ENCODE data around the gene NT5DC3. TPM values are rescaled to one million over a fixed set of nuclear protein-coding genes. Genes with fewer than 3 reads are reported as not detected.
"Not testable (repeated sequence)": the region's sequence is repeated elsewhere in the genome, so short reads cannot be mapped to it uniquely, and the experiment has no call there.

NT5DC3 gene
- total RNA-seq, 1 donor from 2014 or later, result 12.0 TPM

DNA sequence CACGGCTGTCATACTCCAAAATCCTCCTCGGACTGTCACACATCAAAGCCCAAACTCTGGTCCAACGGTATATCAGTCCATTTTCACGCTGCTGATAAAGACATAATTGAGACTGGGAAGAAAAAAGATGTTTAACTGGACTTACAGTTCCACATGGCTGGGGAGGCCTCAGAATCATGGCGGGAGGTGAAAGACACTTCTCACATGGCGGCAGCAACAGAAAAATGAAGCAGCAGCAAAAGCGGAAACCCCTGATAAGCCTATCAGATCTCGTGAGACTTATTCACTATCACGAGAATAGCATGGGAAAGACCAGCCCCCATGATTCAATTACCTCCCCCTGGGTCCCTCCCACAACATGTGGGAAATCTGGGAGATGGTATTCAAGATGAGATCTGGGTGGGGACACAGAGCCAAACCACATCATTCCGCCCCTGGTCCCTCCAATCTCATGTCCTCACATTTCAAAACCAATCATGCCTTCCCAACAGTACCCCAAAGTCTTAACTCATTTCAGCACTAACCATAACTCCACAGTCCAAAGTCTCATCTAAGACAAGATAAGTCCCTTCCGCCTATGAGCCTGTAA lies 5.2 kb downstream of the NT5DC3 start:
- H3K27ac Mint-ChIP-seq; H3K36me3 Mint-ChIP-seq (ENCODE audit: low read depth); DNase-seq (ENCODE audit: low spot score); H3K9me3 Mint-ChIP-seq; H3K27me3 Mint-ChIP-seq (ENCODE audit: low read depth); intact Hi-C loops (cut with micrococcal nuclease); H3K4me3 Mint-ChIP-seq (ENCODE audit: low read depth): not testable (repeated sequence)
- peaks cover 12% of the 10 kb centered on the region for H3K4me1 Mint-ChIP-seq (ENCODE audit: low read depth)

GRCh38 chr12:103834942-103835341 lies 6.1 kb downstream of the NT5DC3 start:
- no peak for DNase-seq (ENCODE audit: low spot score)
- Mint-ChIP-seq H3K27me3 (ENCODE audit: low read depth) (peaks cover 4% of the 10 kb centered on the region), H3K27ac (no peak overlapping the region), H3K4me1 (ENCODE audit: low read depth) (peaks cover 9% of the 10 kb centered on the region), H3K9me3 (peaks cover 14% of the 10 kb centered on the region), H3K36me3 (ENCODE audit: low read depth) (peaks cover 9% of the 10 kb centered on the region), H3K4me3 (ENCODE audit: low read depth) (no peak overlapping the region)
- intact Hi-C loops (cut with micrococcal nuclease), result no loop called here

GRCh38 chr12:103833891-103834290 lies 7.1 kb downstream of the NT5DC3 start:
- Mint-ChIP-seq H3K4me1 (ENCODE audit: low read depth) (peaks cover 2% of the 10 kb centered on the region), H3K4me3 (ENCODE audit: low read depth) (no peak overlapping the region), H3K27me3 (ENCODE audit: low read depth) (no peaks in the 10 kb centered on the region), H3K36me3 (ENCODE audit: low read depth) (peaks cover 9% of the 10 kb centered on the region), H3K9me3 (peaks cover 16% of the 10 kb centered on the region), H3K27ac (no peak overlapping the region)
- intact Hi-C loops (cut with micrococcal nuclease), result no loop called here
- DNase-seq (ENCODE audit: low spot score), result no peak

DNA sequence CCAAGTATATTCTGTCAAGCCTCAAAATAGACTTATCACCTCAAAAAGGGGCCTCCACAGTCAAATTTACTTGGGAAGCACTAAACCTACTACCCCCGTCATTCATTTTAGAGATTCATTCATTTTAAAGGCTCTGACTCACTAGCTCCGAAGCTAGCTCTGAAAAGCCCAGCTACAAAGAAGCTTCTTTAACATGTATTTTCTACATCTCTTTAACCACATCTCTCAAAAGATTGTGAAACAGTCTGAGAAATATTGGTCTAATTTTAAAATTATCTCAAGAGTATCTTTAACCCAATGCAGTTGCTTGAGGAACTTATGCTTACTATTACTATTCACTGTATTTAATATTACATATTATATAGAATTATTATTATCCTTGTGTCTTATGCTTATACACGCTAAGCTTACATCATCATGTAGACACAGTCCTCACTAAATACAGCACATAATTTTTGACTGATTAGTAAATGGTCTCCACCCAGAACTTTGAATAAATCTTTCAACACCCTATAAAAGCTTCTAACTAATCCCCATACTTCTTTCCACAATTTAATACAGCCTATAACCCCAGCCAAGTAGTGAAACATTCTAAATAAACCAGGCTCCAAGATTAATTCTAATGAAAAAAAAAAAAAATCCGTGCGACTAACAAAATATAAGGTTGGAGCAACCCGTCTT lies 7.8 kb downstream of the NT5DC3 start:
- peaks cover 2% of the 10 kb centered on the region for H3K4me1 Mint-ChIP-seq (ENCODE audit: low read depth)
- H3K9me3 Mint-ChIP-seq, result peaks cover 16% of the 10 kb centered on the region
- intact Hi-C loops (cut with micrococcal nuclease), result no loop called here
- no peaks in the 10 kb centered on the region for H3K27me3 Mint-ChIP-seq (ENCODE audit: low read depth)
- no peak overlapping the region for H3K27ac Mint-ChIP-seq
- H3K36me3 Mint-ChIP-seq (ENCODE audit: low read depth), result peaks cover 9% of the 10 kb centered on the region
- H3K4me3 Mint-ChIP-seq (ENCODE audit: low read depth), result no peak overlapping the region
- DNase-seq (ENCODE audit: low spot score), result no peak

DNA sequence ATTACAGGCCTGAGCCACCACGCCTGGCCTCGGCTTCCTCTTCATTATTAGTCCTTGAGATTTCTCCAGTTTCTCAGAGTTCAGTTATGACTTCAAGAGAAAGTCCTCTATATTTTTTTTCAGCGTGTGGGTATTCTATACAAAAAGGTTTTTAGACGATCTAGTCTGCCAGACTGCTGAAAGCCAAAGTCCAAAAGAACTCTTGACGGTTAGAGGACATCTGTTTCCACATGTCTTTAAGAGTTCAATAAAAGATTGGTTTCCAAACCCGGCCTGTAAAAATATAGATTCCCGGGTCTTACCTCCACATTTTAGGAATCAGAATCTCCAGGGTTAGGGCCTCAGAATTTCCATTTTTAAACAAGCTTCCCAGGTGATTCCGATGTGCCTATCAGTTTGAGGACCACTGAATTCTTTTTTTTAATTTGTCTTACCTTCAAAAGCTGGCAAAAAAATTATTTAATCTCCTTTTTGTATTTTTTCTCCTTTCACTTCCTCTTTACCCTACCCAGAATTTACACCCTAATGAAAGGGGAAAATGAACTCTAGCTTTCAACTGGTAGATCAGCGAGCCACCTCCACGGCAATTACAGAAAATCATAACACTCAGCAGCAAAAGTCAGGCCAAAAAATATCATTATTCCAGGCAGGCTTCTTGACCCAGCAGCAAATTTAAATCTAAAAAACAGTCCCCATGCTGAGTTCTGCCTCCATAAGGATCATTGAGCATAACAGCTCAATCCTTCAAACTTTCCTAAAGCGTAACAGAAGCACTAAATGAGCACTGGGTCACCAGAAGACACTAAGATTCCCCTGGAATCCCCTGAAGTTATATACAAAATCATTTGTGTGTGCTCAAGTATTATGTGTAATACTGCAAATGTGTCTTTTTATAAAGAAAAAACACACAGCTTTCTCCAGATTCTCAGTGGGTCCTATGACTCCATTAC lies 8.7 kb downstream of the NT5DC3 start:
- Mint-ChIP-seq H3K27me3 (ENCODE audit: low read depth) (no peaks in the 10 kb centered on the region), H3K27ac (no peak overlapping the region), H3K36me3 (ENCODE audit: low read depth) (peaks cover 3% of the 10 kb centered on the region), H3K4me1 (ENCODE audit: low read depth) (peaks cover 5% of the 10 kb centered on the region), H3K9me3 (peaks cover 16% of the 10 kb centered on the region), H3K4me3 (ENCODE audit: low read depth) (no peak overlapping the region)
- intact Hi-C loops (cut with micrococcal nuclease), result no loop called here
- no peak for DNase-seq (ENCODE audit: low spot score)

DNA sequence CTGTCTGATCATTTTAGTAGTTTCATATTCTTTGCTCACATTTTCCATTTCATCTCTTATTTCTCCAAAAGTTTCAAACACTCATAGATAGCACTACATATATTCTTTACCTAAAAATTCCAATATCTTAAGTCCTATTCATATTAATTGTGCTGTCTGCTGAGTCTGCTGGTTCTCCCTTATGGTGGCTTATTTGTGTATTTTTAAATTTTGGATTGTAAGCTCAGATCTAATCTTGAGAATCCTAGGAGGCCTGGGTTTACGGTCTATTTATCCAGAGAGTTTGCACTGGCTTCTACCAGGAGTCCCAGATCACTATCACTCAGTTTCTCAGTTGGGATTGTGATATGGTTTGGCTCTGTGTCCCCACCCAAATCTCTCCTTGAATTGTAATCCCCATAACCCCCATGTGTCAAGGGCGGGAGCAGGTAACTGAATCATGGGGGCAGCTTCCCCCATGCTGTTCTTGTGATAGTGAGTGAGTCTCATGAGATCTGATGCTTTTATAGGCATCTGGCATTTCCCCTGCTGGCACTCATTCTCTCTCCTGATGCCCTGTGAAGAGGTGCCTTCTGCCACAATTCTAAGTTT lies 10.2 kb downstream of the NT5DC3 start:
- no peaks in the 10 kb centered on the region for H3K27me3 Mint-ChIP-seq (ENCODE audit: low read depth)
- H3K4me1 Mint-ChIP-seq (ENCODE audit: low read depth), result peaks cover 5% of the 10 kb centered on the region
- no peak overlapping the region for H3K4me3 Mint-ChIP-seq (ENCODE audit: low read depth)
- DNase-seq (ENCODE audit: low spot score), result no peak
- peaks cover 3% of the 10 kb centered on the region for H3K36me3 Mint-ChIP-seq (ENCODE audit: low read depth)
- intact Hi-C loops (cut with micrococcal nuclease), result no loop called here
- no peak overlapping the region for H3K27ac Mint-ChIP-seq
- H3K9me3 Mint-ChIP-seq, result peaks cover 16% of the 10 kb centered on the region

DNA sequence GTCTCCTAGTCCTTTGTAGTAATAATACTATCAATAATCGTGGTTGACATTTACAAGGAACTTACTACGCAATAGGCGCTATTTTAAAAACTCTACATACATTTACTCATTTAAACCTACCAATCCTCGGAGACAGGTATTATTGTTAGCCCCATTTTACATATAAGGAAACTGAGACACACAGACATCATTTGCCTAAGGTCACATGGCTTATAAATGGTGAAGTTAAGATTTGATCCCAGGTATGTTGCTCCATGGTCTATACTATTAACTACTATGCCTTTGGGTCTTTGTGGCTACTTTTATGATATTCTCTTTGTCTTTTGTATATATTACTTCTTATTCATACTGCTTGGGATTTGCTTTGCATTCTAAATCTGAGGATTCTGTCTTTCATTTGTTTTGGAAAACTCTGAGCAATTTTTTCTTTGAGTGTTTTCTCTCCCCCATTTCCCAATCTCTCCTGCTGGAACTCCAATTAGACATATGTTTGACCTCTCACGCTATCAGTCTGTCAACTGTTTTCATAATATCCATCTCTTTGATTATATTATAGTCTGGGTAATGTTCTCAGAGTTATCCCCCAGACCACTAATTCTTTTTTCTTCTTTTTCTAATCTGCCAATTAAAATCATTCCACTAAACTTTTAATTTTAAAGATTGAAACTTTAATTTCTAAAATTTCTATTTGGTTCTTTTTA lies 10.9 kb downstream of the NT5DC3 start:
- Mint-ChIP-seq H3K27me3 (ENCODE audit: low read depth) (no peaks in the 10 kb centered on the region), H3K36me3 (ENCODE audit: low read depth) (peaks cover 3% of the 10 kb centered on the region), H3K4me3 (ENCODE audit: low read depth) (no peak overlapping the region), H3K9me3 (peaks cover 16% of the 10 kb centered on the region), H3K4me1 (ENCODE audit: low read depth) (peaks cover 5% of the 10 kb centered on the region), H3K27ac (no peak overlapping the region)
- intact Hi-C loops (cut with micrococcal nuclease), result no loop called here
- no peak for DNase-seq (ENCODE audit: low spot score)

DNA sequence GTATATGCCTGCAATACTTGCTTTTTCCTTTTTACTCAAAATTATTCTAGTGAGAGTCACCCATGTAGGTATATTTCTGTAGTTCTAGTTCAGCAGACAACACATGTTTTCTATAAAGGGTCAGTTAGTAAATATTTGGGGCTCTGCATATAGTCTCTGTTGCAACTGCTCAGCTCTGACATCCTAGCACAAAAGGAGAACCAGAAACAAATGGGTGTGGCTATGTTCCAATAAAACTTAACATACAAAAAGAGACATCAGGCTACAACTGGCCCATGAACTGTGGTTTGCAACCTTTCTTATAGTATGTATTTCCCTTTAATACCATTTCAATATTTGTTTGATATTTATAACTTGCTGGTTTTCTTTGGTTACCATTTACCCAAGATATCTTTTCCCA lies 11.9 kb downstream of the NT5DC3 start:
- Mint-ChIP-seq H3K27me3 (ENCODE audit: low read depth) (no peaks in the 10 kb centered on the region), H3K4me1 (ENCODE audit: low read depth) (peaks cover 5% of the 10 kb centered on the region), H3K9me3 (peaks cover 16% of the 10 kb centered on the region), H3K36me3 (ENCODE audit: low read depth) (peaks cover 3% of the 10 kb centered on the region), H3K27ac (no peak overlapping the region), H3K4me3 (ENCODE audit: low read depth) (no peak overlapping the region)
- no peak for DNase-seq (ENCODE audit: low spot score)
- intact Hi-C loops (cut with micrococcal nuclease), result no loop called here

DNA sequence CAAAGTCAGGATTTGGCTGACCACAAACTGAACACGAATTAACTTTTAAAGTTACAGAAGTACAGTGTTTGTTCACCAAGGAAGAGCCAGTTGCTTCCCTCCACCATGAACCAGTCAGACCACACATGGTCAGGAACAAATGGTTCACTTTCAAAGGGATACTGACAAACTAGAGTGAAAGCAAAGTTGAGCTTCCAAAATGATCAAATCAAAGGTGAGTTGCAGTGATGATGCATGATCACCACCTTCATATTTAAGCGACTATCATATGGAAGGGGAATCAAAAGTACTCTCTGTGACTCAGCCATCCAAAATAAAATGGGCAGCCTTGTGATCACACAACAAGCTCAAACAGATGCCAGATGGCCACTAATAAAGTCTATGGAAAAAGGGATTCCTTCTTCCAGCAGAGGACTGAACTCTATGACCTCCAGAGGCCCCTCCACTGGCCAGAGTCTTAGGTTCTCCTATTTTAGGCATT lies 13.1 kb downstream of the NT5DC3 start:
- no peak overlapping the region for H3K4me3 Mint-ChIP-seq (ENCODE audit: low read depth)
- H3K27me3 Mint-ChIP-seq (ENCODE audit: low read depth), result no peaks in the 10 kb centered on the region
- H3K27ac Mint-ChIP-seq, result no peak overlapping the region
- peaks cover 3% of the 10 kb centered on the region for H3K36me3 Mint-ChIP-seq (ENCODE audit: low read depth)
- DNase-seq (ENCODE audit: low spot score), result no peak
- peaks cover 16% of the 10 kb centered on the region for H3K9me3 Mint-ChIP-seq
- H3K4me1 Mint-ChIP-seq (ENCODE audit: low read depth), result peaks cover 5% of the 10 kb centered on the region
- intact Hi-C loops (cut with micrococcal nuclease), result no loop called here

DNA sequence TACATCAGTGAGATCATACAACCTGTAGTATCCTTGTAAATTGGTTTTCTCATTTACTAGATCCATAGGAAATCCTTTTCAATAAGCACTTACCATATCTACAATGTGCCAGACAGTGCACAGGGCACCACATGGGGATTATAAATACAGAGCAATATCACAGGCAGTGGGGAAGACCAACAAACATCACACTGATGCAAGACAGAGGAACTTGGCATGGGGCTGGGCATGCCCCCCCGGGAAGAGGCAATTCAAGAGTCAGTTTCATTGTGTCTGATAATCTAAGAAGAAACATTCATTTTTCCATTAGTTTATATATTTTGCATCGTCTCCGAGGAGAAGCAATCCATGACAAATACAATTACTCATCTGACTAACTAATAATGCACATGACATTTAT lies 16.2 kb downstream of the NT5DC3 start:
- H3K27ac Mint-ChIP-seq, result no peak overlapping the region
- no peak overlapping the region for H3K4me3 Mint-ChIP-seq (ENCODE audit: low read depth)
- H3K4me1 Mint-ChIP-seq (ENCODE audit: low read depth), result peaks cover 6% of the 10 kb centered on the region
- intact Hi-C loops (cut with micrococcal nuclease), result no loop called here
- no peaks in the 10 kb centered on the region for H3K36me3 Mint-ChIP-seq (ENCODE audit: low read depth)
- H3K9me3 Mint-ChIP-seq, result peaks cover 17% of the 10 kb centered on the region
- no peak for DNase-seq (ENCODE audit: low spot score)
- H3K27me3 Mint-ChIP-seq (ENCODE audit: low read depth), result no peaks in the 10 kb centered on the region

DNA sequence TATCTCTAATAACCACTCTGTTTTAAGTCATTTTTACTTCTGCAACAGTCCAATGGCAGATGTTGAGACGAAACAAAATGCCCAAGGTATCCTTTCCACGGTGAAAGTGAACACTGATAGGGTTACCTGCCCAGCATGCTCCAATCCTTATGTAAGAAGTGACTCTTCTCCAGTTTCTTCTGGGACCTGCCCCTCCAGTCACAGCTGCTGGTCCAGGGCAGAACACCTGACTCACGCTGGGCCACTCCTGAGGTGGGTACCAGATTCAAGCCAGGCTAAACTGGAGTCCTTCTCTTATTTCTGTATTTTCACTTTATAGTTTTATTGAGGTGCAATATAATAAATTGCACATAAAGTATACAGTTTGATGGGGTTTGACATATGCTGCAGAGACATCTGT lies 16.7 kb downstream of the NT5DC3 start:
- Mint-ChIP-seq H3K4me1 (ENCODE audit: low read depth) (peaks cover 8% of the 10 kb centered on the region), H3K9me3 (peaks cover 15% of the 10 kb centered on the region), H3K27ac (no peak overlapping the region), H3K36me3 (ENCODE audit: low read depth) (no peaks in the 10 kb centered on the region), H3K4me3 (ENCODE audit: low read depth) (no peak overlapping the region), H3K27me3 (ENCODE audit: low read depth) (no peaks in the 10 kb centered on the region)
- no peak for DNase-seq (ENCODE audit: low spot score)
- intact Hi-C loops (cut with micrococcal nuclease), result no loop called here

DNA sequence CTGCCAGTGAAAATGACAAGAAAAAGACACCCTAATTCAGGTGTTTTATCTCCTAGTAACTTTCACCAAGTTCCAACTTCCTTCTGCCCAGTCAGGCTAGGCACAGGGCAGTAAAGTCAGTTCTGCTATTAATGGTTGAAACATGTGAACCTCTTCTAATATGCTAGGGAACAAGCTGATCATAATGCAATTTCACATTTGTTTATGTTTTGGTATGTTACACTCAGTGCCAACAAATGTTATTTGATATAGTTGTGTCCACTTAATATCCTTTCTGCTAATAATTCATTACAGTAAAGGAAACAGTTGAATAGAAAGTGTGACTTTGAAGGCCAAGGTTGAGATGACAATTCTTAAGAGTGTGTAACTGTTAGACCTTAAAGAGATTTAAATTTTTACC lies 17.2 kb downstream of the NT5DC3 start:
- DNase-seq (ENCODE audit: low spot score), result no peak
- no peaks in the 10 kb centered on the region for H3K36me3 Mint-ChIP-seq (ENCODE audit: low read depth)
- H3K27ac Mint-ChIP-seq, result no peak overlapping the region
- H3K27me3 Mint-ChIP-seq (ENCODE audit: low read depth), result no peaks in the 10 kb centered on the region
- no peak overlapping the region for H3K4me3 Mint-ChIP-seq (ENCODE audit: low read depth)
- intact Hi-C loops (cut with micrococcal nuclease), result no loop called here
- H3K4me1 Mint-ChIP-seq (ENCODE audit: low read depth), result peaks cover 10% of the 10 kb centered on the region
- peaks cover 15% of the 10 kb centered on the region for H3K9me3 Mint-ChIP-seq
